ENCODE measurements around the gene HIBCH.

The HIBCH gene

GRCh38 chr2:190156530-190157212 lies 163.0 kb downstream of the HIBCH start:
- in situ Hi-C loops (cut with MboI; ENCODE audit: low pct_unique_long_range_greater_than_20kb, low sequenced_read_pairs, unreplicated experiment): no loop called here
- no peak for DNase-seq (ENCODE audit: low spot score)

More at GRCh38 chr2:190156530-190157212, 163.0 kb downstream of the HIBCH start:
- no peak for TF ChIP-seq CTCF (IDR thresholded peaks at IDR 0.05; ENCODE audit: extremely low read depth, insufficient read depth, missing control alignments)

Data from GM13977 (cell line).